K562 (cell line): ENCODE data around the gene HSPB7. TPM values are rescaled to one million over a fixed set of nuclear protein-coding genes. Genes with fewer than 3 reads are reported as not detected.

Experiments used
- BDP1 ChIP-seq: IDR thresholded peaks from 3 replicates; pipeline ENCODE4 v1.6.1; 2011; ENCODE audit not compliant: insufficient read length, insufficient read depth
- BHLHE40 ChIP-seq: IDR thresholded peaks from 2 replicates; pipeline ENCODE4 v1.6.1; 2011; ENCODE audit warnings: low read length, improper control_type of control experiment
- BRD9 ChIP-seq: fragments of 450-650 bp; IDR thresholded peaks from 2 replicates; pipeline ENCODE4 v1.6.1; 2018; ENCODE audit warnings: low read depth; ENCODE audit not compliant: partially characterized antibody
- CREB3 ChIP-seq: fragments of 450-650 bp; conservative IDR thresholded peaks from 2 replicates; pipeline ENCODE4 v1.6.1; 2016; ENCODE audit warnings: missing genetic modification characterization, low read depth, mild to moderate bottlenecking, missing compliant biosample characterization, moderate library complexity
- DACH1 ChIP-seq: fragments of 450-650 bp; IDR thresholded peaks from 2 replicates; pipeline ENCODE4 v1.6.1; 2018; ENCODE audit not compliant: partially characterized antibody
- KLF16 ChIP-seq: IDR thresholded peaks from 2 replicates; pipeline ENCODE4 v1.6.1; 2016; ENCODE audit warnings: antibody characterized with exemption
- LEF1 ChIP-seq: fragments of 450-650 bp; IDR thresholded peaks from 2 replicates; pipeline ENCODE4 v1.6.1; 2016; ENCODE audit warnings: mild to moderate bottlenecking
- MCM2 ChIP-seq: fragments of 450-650 bp; IDR thresholded peaks from 2 replicates; pipeline ENCODE4 v1.6.1; 2017; ENCODE audit warnings: low read depth, mild to moderate bottlenecking
- MECOM ChIP-seq: fragments of 250-450 bp; sonication (Bioruptor Pico); IDR thresholded peaks from 2 replicates; pipeline ENCODE4 v1.8.0; 2022; ENCODE audit warnings: inconsistent platforms
- PTBP1 ChIP-seq: fragments of 200-400 bp; formaldehyde crosslinking; IDR thresholded peaks from 2 replicates; pipeline ENCODE4 v1.6.1; 2017; ENCODE audit warnings: low read depth, low read length
- RAD51 ChIP-seq: fragments of 450-650 bp; IDR thresholded peaks from 2 replicates; pipeline ENCODE4 v1.7.1; 2016; ENCODE audit warnings: low read depth, mild to moderate bottlenecking, borderline replicate concordance
- SIN3A ChIP-seq, 2 experiments: fragments of 150-350 bp in 1 of 2; IDR thresholded peaks; 2 replicates each; pipeline ENCODE4 v1.6.1; 2011 to 2016; ENCODE audit warnings: borderline replicate concordance in 2 of 2, low read depth in 2 of 2, low read length in 2 of 2, mild to moderate bottlenecking in 2 of 2, moderate library complexity in 2 of 2; ENCODE audit not compliant: control insufficient read depth in 1 of 2
- SUPT5H ChIP-seq: fragments of 450-650 bp; IDR thresholded peaks from 2 replicates; pipeline ENCODE4 v1.6.1; 2016
- TEAD4 ChIP-seq, 2 experiments: sonication (generic) in 1 of 2; formaldehyde crosslinking in 1 of 2; IDR thresholded peaks; 2 replicates each; pipeline versions ENCODE4 v1.6.1 to v1.8.0; 2012 to 2022; ENCODE audit warnings: borderline replicate concordance in 1 of 2, inconsistent platforms in 1 of 2, low read length in 1 of 2, mild to moderate bottlenecking in 1 of 2, missing genetic modification reagents in 1 of 2
- XRCC3 ChIP-seq: fragments of 450-650 bp; IDR thresholded peaks from 2 replicates; pipeline ENCODE4 v1.6.1; 2017; ENCODE audit warnings: mild to moderate bottlenecking, moderate library complexity
- ZC3H8 ChIP-seq: fragments of 450-650 bp; IDR thresholded peaks from 2 replicates; pipeline ENCODE4 v1.6.1; 2017
- polyA plus RNA-seq, 8 experiments: library from polyadenylated mRNA; depleted of rRNA in 4 of 8; stranded (reverse) in 5 of 8; unstranded in 3 of 8; fragments of >200 nt; fragmentation: Nextera tagmentation in 2 of 8; fragmentation: Illumina TruSeq in 1 of 8; extraction: Ambion mirVana in 2 of 8; extraction: Trizol in 1 of 8; gene quantifications; 2 replicates each; pipeline versions ENCODE4 v1.2.1 to v1.2.3, GENCODE V29; 2011 to 2014; ENCODE audit warnings: inconsistent platforms in 1 of 8, missing spikeins in 1 of 8
- total RNA-seq, 7 experiments: library from RNA; depleted of rRNA in 6 of 7; stranded (reverse); fragments of >200 nt in 6 of 7; fragmentation: Illumina TruSeq in 2 of 7; extraction: Trizol in 2 of 7; gene quantifications; 2 replicates each; pipeline versions ENCODE4 v1.2.1 to v1.2.3, GENCODE V29; 2011 to 2021; ENCODE audit warnings: low replicate concordance in 1 of 7
- TF ChIP-seq, protein P1 (sequence below): fragments of 450-650 bp; IDR thresholded peaks from 2 replicates; pipeline ENCODE4 v1.6.1; 2016; ENCODE audit warnings: antibody characterized with exemption
- TF ChIP-seq, protein P2 (sequence below), 3 experiments: fragments of 200-800 bp in 1 of 3; fragments of 250-450 bp in 1 of 3; fragments of 450-650 bp in 1 of 3; sonication (Bioruptor Pico) in 1 of 3; sonication (Bioruptor generic) in 1 of 3; formaldehyde crosslinking in 1 of 3; IDR thresholded peaks; 2 replicates each; pipeline versions ENCODE4 v1.6.1 to v1.8.0; 2016 to 2022; ENCODE audit warnings: mild to moderate bottlenecking in 2 of 3, missing genetic modification characterization in 2 of 3, missing compliant biosample characterization in 1 of 3, moderate library complexity in 1 of 3
- TF ChIP-seq, protein P3 (sequence below): IDR thresholded peaks from 2 replicates; pipeline ENCODE4 v1.6.1; 2011; ENCODE audit not compliant: insufficient read length; ENCODE audit errors: extremely low read depth

The HSPB7 gene
- total and polyA plus RNA-seq, 9 of the 15 experiments (the other 6 are each of a cell fraction or from before 2014, with no cell fraction given), result 0.05 to 0.19 (median 0.07) TPM; not detected in 6

- TF ChIP-seq, protein P1, sequence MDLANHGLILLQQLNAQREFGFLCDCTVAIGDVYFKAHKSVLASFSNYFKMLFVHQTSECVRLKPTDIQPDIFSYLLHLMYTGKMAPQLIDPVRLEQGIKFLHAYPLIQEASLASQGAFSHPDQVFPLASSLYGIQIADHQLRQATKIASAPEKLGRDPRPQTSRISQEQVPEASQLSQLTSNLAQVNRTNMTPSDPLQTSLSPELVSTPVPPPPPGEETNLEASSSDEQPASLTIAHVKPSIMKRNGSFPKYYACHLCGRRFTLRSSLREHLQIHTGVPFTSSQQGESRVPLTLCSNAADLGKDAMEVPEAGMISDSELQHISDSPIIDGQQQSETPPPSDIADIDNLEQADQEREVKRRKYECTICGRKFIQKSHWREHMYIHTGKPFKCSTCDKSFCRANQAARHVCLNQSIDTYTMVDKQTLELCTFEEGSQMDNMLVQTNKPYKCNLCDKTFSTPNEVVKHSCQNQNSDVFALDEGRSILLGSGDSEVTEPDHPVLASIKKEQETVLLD, result peak; percentile 60
- TF ChIP-seq KLF16 (peak; percentile 93), SIN3A (IDR thresholded peaks at IDR 0.05; ENCODE audit: borderline replicate concordance in 2 of 2, control insufficient read depth in 1 of 2, low read depth in 2 of 2, low read length in 2 of 2) (peak in 1 of 2 experiments; percentile 36; a peak in 1 of 4 replicates), BRD9 (peak; percentile 91), LEF1 (no peak), BDP1 (no peak), XRCC3 (no peak), SUPT5H (no peak), MECOM (CRISPR knock-in tag) (no peak), RAD51 (0 out of 2 replicates have a peak, but pooled peaks have one; percentile 17), PTBP1 (no peak), ZC3H8 (0 out of 2 replicates have a peak, but pooled peaks have one; percentile 30), MCM2 (no peak), DACH1 (peak; percentile 40), TEAD4 (IDR thresholded peaks at IDR 0.05; ENCODE audit: low read length) (0 out of 2 replicates have a peak, but pooled peaks have one; percentile 16), TEAD4 (CRISPR knock-in tag; IDR thresholded peaks at IDR 0.05; ENCODE audit: borderline replicate concordance) (no peak), CREB3 (tag) (no peak), BHLHE40 (peak; percentile 62)
- TF ChIP-seq, protein P2, sequence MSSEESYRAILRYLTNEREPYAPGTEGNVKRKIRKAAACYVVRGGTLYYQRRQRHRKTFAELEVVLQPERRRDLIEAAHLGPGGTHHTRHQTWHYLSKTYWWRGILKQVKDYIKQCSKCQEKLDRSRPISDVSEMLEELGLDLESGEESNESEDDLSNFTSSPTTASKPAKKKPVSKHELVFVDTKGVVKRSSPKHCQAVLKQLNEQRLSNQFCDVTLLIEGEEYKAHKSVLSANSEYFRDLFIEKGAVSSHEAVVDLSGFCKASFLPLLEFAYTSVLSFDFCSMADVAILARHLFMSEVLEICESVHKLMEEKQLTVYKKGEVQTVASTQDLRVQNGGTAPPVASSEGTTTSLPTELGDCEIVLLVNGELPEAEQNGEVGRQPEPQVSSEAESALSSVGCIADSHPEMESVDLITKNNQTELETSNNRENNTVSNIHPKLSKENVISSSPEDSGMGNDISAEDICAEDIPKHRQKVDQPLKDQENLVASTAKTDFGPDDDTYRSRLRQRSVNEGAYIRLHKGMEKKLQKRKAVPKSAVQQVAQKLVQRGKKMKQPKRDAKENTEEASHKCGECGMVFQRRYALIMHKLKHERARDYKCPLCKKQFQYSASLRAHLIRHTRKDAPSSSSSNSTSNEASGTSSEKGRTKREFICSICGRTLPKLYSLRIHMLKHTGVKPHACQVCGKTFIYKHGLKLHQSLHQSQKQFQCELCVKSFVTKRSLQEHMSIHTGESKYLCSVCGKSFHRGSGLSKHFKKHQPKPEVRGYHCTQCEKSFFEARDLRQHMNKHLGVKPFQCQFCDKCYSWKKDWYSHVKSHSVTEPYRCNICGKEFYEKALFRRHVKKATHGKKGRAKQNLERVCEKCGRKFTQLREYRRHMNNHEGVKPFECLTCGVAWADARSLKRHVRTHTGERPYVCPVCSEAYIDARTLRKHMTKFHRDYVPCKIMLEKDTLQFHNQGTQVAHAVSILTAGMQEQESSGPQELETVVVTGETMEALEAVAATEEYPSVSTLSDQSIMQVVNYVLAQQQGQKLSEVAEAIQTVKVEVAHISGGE (CRISPR knock-in tag; IDR thresholded peaks at IDR 0.05), result peak in 2 of 3 experiments; percentile 63 to 88; a peak in 3 of 6 replicates
- TF ChIP-seq, protein P3, sequence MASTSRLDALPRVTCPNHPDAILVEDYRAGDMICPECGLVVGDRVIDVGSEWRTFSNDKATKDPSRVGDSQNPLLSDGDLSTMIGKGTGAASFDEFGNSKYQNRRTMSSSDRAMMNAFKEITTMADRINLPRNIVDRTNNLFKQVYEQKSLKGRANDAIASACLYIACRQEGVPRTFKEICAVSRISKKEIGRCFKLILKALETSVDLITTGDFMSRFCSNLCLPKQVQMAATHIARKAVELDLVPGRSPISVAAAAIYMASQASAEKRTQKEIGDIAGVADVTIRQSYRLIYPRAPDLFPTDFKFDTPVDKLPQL, result no peak
Observed at GRCh38 chr1:16055613-16056520, 38.0 kb upstream of the HSPB7 start (continued).
